BLaER1 (cell line): ENCODE data around the gene LITAF.
A peak's percentile ranks its signal among the peaks of the same experiment; 100 is the strongest.

Experiments
- H3K27ac ChIP-seq: shearing (Covaris generic); formaldehyde crosslinking; 2 replicates; pipeline ENCODE4 v1.8.1; 2022
- H3K27me3 ChIP-seq: shearing (Covaris generic); formaldehyde crosslinking; 2 replicates; pipeline ENCODE4 v1.8.1; 2022
- H3K36me3 ChIP-seq: shearing (Covaris generic); formaldehyde crosslinking; 2 replicates; pipeline ENCODE4 v1.8.1; 2022
- H3K4me1 ChIP-seq: shearing (Covaris generic); formaldehyde crosslinking; 2 replicates; pipeline ENCODE4 v1.8.1; 2022
- H3K4me2 ChIP-seq: shearing (Covaris generic); formaldehyde crosslinking; 2 replicates; pipeline ENCODE4 v1.8.1; 2022
- H3K4me3 ChIP-seq: shearing (Covaris generic); formaldehyde crosslinking; 2 replicates; pipeline ENCODE4 v1.8.1; 2022
- H3K9ac ChIP-seq: shearing (Covaris generic); formaldehyde crosslinking; 2 replicates; pipeline ENCODE4 v1.8.1; 2022
- H3K9me3 ChIP-seq: shearing (Covaris generic); formaldehyde crosslinking; 2 replicates; pipeline ENCODE4 v1.8.1; 2022
- H4K20me1 ChIP-seq: shearing (Covaris generic); formaldehyde crosslinking; 2 replicates; pipeline ENCODE4 v1.8.1; 2022
- Cebpa-rat ChIP-seq: shearing (Covaris generic); IDR thresholded peaks from 2 replicates; pipeline ENCODE4 v1.8.1; 2022

Gene LITAF

GRCh38 chr16:11502239-11502638 lies 84.5 kb downstream of the LITAF start:
- H3K27me3 ChIP-seq = no peaks in the 10 kb centered on the region
- no peaks in the 10 kb centered on the region for H3K9me3 ChIP-seq
- H4K20me1 ChIP-seq = no peaks in the 10 kb centered on the region
- no peaks in the 10 kb centered on the region for H3K36me3 ChIP-seq
- no peak overlapping the region for H3K4me3 ChIP-seq
- TF ChIP-seq Cebpa-rat = no peak
- peak overlapping the region; percentile 65 for H3K27ac ChIP-seq
- H3K4me2 ChIP-seq = peak overlapping the region; percentile 91; the same call in 1 of the 2 replicates
- peaks cover 96% of the 10 kb centered on the region for H3K4me1 ChIP-seq
- no peak overlapping the region; the same call in 1 of the 2 replicates for H3K9ac ChIP-seq

DNA sequence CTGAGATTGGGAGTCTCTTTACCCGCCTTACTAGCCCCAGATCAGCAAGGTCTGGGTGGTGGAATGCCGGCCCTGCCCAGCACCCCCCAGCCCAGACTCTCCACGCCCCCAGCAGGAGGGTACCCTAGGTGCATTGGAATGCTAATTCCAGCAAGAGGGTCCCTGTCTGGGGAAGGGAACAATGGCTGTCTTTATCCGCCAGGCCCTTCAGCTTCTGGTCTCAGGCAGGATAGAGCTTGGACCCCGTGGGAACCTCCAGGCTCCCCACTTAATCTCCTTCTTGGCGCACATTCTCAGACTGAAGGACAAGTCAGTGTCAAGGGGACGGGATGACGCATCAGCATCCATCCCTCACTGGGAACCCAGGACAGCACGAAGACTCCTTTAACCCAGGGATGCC lies 85.1 kb downstream of the LITAF start:
- TF ChIP-seq Cebpa-rat = no peak
- Histone ChIP-seq H3K4me1 (peaks cover 97% of the 10 kb centered on the region), H4K20me1 (no peaks in the 10 kb centered on the region), H3K27ac (peak overlapping the region; percentile 65), H3K9ac (no peak overlapping the region; the same call in 1 of the 2 replicates), H3K36me3 (no peaks in the 10 kb centered on the region), H3K27me3 (no peaks in the 10 kb centered on the region), H3K9me3 (no peaks in the 10 kb centered on the region), H3K4me2 (peak overlapping the region; percentile 54), H3K4me3 (no peak overlapping the region)

- Histone ChIP-seq H3K4me2 (peak overlapping the region; percentile 54), H3K4me1 (peaks cover 97% of the 10 kb centered on the region), H3K4me3 (no peak overlapping the region), H4K20me1 (no peaks in the 10 kb centered on the region), H3K9me3 (no peaks in the 10 kb centered on the region), H3K9ac (no peak overlapping the region), H3K27ac (peak overlapping the region; percentile 65; the same call in 1 of the 2 replicates), H3K36me3 (no peaks in the 10 kb centered on the region), H3K27me3 (no peaks in the 10 kb centered on the region)
- no peak for TF ChIP-seq Cebpa-rat
Measured at GRCh38 chr16:11500700-11501346, 85.9 kb downstream of the LITAF start.

GRCh38 chr16:11499295-11500089 lies 87.2 kb downstream of the LITAF start:
- no peaks in the 10 kb centered on the region for H3K36me3 ChIP-seq
- no peak for TF ChIP-seq Cebpa-rat
- peak overlapping the region; percentile 51; the same call in 1 of the 2 replicates for H3K27ac ChIP-seq
- H3K4me1 ChIP-seq = peaks cover 97% of the 10 kb centered on the region
- no peaks in the 10 kb centered on the region for H3K9me3 ChIP-seq
- peak overlapping the region; percentile 77 for H3K4me2 ChIP-seq
- no peak overlapping the region for H3K4me3 ChIP-seq
- H3K27me3 ChIP-seq = no peaks in the 10 kb centered on the region
- no peaks in the 10 kb centered on the region for H4K20me1 ChIP-seq
- no peak overlapping the region for H3K9ac ChIP-seq

DNA sequence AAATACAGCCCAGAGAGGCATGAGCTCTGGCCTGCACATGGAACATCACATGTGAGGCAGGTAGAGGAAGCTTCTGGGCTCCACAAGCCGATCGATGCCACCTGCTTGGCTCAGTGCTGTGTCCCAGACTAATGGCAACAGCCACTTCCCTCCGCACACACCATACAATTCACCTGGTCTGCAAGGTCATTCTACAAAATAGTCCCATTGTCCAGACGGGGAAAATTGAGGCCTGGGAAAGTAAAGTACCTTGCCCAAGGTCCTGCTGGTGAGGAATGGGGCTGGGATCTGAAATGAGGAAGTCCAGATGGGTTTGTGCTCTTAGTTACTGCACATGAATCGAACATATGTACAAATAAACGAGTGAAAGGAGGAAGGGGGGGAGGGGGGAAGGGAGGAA lies 88.0 kb downstream of the LITAF start:
- Histone ChIP-seq H3K27me3 (no peaks in the 10 kb centered on the region), H3K9ac (no peak overlapping the region), H3K27ac (no peak overlapping the region), H4K20me1 (no peaks in the 10 kb centered on the region), H3K4me3 (no peak overlapping the region), H3K4me1 (peaks cover 92% of the 10 kb centered on the region), H3K4me2 (peak overlapping the region; percentile 82), H3K9me3 (no peaks in the 10 kb centered on the region), H3K36me3 (no peaks in the 10 kb centered on the region)
- no peak for TF ChIP-seq Cebpa-rat

DNA sequence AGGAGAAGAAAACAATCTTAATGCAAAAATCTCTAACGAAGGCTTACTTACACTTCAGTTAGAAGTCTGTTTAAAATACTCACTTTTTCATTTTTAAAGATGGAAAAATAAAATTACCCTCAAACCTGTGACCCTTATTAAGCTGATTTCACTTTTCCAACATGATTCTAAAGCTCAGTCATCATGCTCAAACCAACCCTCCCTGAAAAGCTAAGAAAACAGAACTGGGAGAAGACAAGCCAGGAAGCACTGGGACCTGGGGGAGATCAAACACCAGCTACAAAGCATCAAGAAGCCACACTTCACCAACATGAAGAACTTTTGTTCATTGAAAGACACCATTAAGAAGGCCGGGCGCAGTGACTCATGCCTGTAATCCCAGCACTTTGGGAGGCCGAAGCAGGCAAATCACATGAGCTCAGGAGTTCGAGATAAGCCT lies 88.8 kb downstream of the LITAF start:
- peak overlapping the region; percentile 92 for H3K27ac ChIP-seq
- H3K4me3 ChIP-seq = no peak overlapping the region
- no peaks in the 10 kb centered on the region for H3K36me3 ChIP-seq
- H3K4me1 ChIP-seq = peaks cover 84% of the 10 kb centered on the region
- peak overlapping the region; percentile 72; the same call in 1 of the 2 replicates for H3K9ac ChIP-seq
- H3K27me3 ChIP-seq = no peaks in the 10 kb centered on the region
- H3K4me2 ChIP-seq = peak overlapping the region; percentile 82
- no peaks in the 10 kb centered on the region for H3K9me3 ChIP-seq
- no peak for TF ChIP-seq Cebpa-rat
- no peaks in the 10 kb centered on the region for H4K20me1 ChIP-seq
